ENCODE data around the gene DAP3.
"Not testable (repeated sequence)": the region's sequence is repeated elsewhere in the genome, so short reads cannot be mapped to it uniquely, and the experiment has no call there.

Gene DAP3

GRCh38 chr1:155689081-155689607 is at the start of gene DAP3:
Gene DAP3 (plus strand): TSS chr1:155689091. CDS start chr1:155709780, 20,689 bp downstream.
- not testable (repeated sequence) for DNase-seq

DNA sequence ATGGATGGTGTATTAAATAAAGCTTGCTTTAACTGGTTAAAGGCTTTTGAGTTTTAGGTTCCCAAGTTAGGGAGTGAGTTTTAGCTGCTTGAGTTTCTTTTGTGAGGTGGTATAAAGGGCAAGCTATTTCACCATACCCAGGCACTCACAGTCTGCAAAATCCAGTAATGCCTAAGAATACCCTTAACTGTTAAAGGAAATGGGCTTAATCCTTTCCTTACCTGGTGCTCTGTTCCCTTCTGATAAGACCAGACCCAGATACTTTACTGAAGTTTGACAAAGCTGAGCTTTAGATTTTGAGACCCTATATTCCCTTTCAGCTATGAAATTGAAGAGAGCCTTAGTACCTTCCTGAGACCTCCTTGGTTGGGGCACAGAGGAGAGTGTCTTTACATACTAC is 48.5 kb upstream of the DAP3 start:
- DNase-seq, result no peak

DNA sequence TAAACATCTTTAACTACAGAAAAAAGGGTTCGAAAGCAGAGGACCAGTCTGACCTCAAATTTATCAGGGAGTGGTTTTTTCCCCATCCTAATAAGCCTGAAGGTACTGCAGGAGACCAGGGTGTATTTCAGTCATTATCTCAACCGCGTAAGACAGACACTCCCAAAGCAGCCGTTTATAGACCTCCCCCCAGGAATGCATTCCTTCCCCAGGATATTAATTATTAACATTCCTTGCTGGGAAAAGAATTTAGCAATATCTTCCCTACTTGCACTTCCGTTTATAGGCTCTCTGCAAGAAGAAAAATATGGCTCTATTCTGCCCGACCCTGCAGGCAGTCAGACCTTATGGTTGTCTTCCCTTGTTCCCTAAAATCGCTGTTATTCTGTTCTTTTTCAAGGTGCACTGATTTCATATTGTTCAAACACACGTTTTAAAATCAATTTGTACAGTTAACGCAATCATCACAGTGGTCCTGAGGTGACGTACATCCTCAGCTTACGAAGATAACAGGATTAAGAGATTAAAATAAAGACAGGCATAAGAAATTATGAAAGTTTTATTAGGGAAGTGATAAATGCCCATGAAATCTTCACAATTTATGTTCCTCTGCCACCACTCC is 46.2 kb upstream of the DAP3 start:
- not testable (repeated sequence) for DNase-seq

GRCh38 chr1:155643230-155643629 is 45.7 kb upstream of the DAP3 start:
- no peak for DNase-seq

DNA sequence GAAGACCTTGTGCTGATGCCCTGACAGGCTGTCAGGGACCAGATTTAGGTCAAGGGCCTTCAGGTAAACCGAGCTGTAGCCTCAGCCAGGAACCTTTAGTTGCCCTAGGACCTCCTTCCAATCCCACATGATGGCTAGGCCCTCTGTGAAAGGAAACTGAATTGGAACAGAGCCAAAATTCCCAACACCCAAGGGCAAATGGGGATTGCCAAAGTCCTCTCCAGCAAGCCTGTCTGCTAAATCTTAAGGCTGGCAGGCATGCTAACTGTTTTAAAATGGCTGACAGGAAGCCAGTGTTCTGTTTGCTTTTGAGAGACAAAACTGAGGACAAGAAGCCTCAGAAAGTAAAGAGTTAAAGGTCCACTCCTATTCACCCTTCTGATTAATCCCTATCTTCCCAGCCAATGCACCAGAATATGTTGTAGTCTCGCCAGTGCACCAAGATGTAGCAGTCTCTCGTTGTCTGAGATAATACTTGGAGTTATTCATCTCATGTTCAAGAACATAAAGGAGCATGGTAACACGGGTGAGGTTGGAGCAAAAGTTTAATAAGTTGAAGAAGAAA is 43.8 kb upstream of the DAP3 start:
- DNase-seq, result no peak

DNA sequence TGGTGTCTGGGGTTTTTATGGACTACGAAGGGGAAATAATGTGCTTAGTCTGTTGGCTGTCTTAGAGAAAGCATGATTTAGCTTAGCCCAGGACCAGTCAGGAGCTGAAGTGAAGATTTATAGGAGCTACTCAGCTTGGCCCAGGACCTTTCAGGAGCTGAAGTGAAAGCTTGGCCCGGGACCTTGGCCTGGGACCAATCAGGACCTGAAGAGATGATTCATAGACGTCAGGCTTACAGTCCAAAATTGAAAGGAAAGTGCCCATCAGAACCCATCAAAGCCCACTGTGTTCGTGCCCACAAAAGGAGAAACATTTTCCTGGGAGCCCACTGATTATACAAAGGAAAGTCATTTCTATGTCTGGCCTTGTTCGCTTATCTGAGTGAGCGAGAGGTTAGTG is 43.2 kb upstream of the DAP3 start:
- no peak for DNase-seq

- no peak for DNase-seq
Observed at GRCh38 chr1:155646307-155646706, 42.6 kb upstream of the DAP3 start.

DNA sequence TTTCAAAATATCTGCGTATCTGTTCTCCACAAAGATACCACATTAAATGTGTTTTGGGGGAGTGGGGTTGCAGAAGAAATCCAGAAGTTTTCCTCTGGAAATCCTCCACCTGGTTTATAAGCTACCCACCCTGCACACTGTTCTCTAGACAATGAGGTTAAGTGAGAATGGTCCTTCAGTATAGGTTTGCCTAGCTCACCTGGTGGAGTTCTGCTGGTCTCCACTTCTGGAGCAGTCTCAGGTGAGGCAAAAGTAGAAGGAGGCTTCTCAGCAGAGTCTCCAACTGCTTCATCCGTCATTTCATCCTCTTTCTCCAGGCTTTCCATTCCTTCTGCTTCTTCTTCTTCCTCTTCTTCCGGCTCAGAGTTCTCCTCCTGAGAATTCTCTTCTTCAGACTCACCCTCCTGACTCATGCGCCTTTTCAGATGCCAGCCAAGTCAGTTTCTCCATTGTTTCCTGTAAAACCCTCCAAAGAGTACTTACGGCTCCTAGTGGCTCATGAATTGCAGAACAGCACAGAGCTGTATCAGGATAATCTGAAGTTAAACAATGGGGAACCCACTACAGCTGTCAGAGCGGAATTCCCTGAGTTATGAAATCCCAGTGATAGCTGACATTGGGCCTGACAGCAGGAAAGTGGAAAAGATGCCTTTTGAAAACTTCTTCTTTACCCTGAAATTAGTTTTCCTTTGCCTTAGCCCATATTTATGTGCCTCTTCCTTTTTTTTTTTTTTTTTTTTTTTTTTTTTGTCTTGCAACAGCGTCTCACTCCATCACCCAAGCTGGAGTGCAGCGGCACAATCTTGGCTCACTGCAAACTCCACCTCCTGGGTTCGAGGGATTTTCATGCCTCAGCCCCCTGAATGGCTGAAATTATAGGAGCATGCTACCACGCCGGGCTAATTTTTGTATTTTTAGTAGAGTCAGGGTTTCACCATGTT is 40.4 kb upstream of the DAP3 start:
- no peak for DNase-seq

DNA sequence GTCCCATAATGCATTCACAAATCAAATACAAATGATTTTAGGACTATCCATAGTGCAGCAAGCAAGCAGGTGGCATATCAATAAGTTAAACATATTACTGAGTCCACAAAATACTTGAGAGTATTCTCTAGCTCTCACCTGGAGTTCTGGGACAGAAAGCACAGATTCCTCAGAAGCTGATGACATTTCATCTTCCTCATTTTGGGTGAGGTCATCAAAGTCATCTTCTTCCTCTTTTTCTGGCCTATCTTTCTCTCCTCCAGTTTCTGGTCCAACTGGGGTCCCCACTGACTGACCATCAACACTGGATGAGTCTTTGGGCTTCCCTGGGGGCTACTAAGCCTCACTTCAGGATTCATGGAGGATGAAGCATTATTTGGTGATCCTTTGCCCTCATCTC is 39.2 kb upstream of the DAP3 start:
- DNase-seq, result no peak

DNA sequence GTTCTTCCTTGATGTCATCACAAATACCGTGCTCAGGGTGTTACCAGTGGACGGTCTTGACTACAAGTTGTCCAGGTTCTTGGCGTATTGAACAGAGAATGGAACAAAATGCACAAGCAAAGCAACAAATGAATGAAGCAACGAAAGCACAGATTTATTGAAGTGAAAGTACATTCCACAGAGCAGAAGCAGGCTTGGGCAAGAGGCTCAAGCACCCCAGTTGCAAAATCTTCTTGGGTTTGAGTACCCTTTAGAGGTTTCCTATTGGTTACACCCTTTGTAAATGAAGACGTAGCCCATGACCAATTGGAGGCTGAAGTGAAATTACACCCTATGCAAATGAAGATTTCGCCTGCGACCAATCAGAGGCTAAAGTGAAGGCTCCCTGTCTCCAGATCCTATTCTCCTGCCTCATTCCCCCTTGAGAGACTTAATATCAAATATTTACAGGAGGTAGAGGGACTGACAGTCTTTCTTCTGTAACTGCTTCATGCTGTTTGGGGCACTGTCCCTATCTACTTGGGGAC is 38.6 kb upstream of the DAP3 start:
- DNase-seq, result no peak

DNA sequence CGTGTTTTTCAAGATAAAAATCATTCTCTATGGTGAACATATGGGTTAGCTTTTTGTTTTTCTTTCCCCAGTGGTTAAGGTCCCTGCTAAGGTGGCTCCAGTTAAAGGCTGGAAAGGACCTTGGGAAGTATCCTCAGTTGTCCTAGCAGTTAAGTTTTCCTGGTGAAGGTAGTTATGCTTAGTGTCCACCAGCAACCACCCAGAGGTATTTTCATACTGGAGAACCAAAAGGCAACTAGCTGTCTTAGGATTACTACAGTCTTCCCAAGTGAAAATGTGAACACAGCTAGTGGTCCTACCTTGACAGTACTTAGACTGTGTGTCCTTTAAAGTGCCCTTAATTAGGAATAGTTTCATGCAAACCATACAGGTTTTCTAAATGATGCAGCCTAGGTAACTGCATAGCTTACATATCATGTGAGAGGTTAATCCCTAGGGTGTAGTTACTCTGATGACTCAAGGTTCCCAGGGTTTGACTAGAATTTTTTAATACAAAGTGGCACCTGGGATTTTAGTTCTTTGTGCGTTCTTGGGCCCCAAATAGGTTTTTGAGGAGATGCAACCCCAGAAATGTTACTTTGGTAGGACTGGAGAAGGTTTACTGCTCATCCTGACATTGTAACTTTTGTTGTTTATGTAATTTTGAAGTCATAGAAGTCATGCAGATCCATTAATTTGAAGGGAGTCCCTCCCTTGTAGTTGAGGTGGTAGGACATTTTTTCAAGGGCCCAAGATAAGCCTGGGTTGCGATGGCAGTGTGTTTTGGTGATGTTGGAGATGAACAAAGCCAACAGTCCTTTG is 36.8 kb upstream of the DAP3 start:
- peak; percentile 62 for DNase-seq

- DNase-seq, result no peak
Observed at GRCh38 chr1:155652951-155653350, 35.9 kb upstream of the DAP3 start.

DNA sequence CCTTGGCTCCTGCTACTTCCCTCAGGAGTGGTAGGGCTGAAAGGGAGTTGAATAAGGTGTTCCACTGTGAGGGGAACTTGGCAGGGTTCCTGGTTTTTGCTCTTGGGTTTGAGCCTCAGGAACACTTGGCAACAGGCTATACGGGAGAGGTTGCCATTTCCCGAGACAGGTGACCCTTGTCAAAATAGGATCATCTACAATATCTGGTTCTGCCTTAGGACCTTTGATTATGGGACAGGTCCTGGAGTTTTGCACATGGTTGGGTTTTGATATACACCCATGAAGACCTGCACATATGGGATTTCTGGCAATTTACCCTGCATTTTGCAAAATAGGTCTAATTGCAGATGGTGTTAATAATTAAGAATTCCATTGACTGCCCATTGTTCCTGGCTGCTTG is 31.4 kb upstream of the DAP3 start:
- DNase-seq, result no peak

- not testable (repeated sequence) for DNase-seq
Observed at GRCh38 chr1:155661239-155661638, 27.7 kb upstream of the DAP3 start.

DNA sequence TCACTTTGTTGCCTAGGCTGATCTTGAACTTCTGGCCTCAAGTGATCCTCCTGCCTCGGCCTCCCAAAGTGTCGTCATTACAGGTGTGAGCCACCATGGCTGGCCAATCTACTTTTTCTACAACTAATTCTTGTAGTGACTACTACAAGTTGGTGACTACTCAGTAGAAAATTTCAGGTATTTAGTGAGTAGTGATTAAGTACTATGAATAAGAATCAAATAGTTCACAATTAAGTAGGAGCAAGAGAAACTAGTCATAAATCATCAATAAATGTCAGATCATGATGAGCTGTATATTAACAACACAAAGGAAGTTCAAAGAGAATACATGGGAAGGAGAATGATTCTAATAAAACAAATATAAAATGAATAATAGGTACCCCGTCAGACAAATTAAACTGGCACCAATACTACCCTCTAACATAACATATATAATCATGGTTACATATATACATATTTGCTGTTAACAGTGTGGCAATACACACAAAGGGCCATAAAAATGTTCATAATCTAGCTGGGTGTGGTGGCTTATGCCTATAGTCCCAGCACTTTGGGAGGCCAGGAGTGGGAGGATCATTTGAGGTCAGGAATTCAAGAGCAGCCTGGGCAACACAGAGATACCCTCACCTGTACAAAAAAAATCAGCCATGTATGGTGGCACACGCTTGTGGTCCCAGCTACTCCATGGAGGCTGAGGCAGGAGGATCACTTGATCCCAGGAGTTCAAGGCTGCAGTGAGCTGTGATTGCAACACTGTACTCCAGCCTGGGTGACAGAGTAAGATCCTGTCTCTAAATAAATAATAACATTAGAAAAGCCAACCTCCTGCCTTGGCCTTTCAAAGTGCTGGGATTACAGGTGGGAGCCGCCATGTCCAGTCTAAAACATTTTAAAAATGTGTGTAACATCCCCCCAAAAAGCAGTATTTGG is 19.4 kb upstream of the DAP3 start:
- DNase-seq, result no peak

GRCh38 chr1:155671750-155672149 is 17.1 kb upstream of the DAP3 start:
- no peak for DNase-seq

GRCh38 chr1:155673003-155673402 is 15.9 kb upstream of the DAP3 start:
- no peak for DNase-seq

GRCh38 chr1:155678027-155678426 is 10.9 kb upstream of the DAP3 start:
- no peak for DNase-seq

- DNase-seq, result not testable (repeated sequence)
Observed at GRCh38 chr1:155678992-155679391, 9.9 kb upstream of the DAP3 start.

DNA sequence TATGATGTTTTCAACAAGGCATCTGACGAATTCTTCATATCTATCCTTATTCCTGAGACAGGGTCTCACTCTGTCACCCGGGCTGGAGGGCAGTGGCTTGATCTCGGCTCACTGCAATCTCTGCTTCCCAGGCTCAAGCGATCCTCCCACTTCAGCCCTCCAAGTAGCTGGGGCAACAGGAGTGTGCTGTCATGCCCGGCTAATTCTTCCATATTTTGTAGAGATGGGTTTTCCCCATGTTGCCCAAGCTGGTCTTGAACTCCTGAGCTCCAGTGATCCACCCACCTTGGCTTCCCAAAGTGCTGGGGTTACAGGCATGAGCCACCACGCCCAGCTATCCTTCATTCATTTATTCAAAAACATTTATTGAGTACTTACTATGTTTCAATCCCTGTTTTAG is 8.4 kb upstream of the DAP3 start:
- no peak for DNase-seq

GRCh38 chr1:155681776-155682175 is 7.1 kb upstream of the DAP3 start:
- no peak for DNase-seq

Measured in NCI-H2171 (cell line).